GM23338 (cell line): Measurements from ENCODE around the gene REXO5.

Experiments
- EZH2phosphoT487 ChIP-seq: fragments of 200-600 bp; sonication (generic); IDR thresholded peaks from one replicate; pipeline ENCODE4 v1.8.1; 2018; ENCODE audit warnings: antibody characterized with exemption; ENCODE audit not compliant: unreplicated experiment
- POLR2AphosphoS5 ChIP-seq: IDR thresholded peaks from 2 replicates; pipeline ENCODE4 v1.6.1; 2016; ENCODE audit warnings: antibody characterized with exemption, low read depth
- REST ChIP-seq: IDR thresholded peaks from one replicate; pipeline ENCODE4 v1.6.1; 2018; ENCODE audit warnings: antibody characterized with exemption; ENCODE audit not compliant: unreplicated experiment
- TF ChIP-seq, protein P1 (sequence below), 2 experiments: fragments of 200-600 bp in 1 of 2; sonication (generic) in 1 of 2; conservative IDR thresholded peaks; 2 replicates each; pipeline versions ENCODE4 v1.5.1 to v1.6.1; 2016 to 2017; ENCODE audit warnings: antibody characterized with exemption in 2 of 2, low read depth in 2 of 2, mild to moderate bottlenecking in 2 of 2, moderate library complexity in 1 of 2

- TF ChIP-seq, protein P1, sequence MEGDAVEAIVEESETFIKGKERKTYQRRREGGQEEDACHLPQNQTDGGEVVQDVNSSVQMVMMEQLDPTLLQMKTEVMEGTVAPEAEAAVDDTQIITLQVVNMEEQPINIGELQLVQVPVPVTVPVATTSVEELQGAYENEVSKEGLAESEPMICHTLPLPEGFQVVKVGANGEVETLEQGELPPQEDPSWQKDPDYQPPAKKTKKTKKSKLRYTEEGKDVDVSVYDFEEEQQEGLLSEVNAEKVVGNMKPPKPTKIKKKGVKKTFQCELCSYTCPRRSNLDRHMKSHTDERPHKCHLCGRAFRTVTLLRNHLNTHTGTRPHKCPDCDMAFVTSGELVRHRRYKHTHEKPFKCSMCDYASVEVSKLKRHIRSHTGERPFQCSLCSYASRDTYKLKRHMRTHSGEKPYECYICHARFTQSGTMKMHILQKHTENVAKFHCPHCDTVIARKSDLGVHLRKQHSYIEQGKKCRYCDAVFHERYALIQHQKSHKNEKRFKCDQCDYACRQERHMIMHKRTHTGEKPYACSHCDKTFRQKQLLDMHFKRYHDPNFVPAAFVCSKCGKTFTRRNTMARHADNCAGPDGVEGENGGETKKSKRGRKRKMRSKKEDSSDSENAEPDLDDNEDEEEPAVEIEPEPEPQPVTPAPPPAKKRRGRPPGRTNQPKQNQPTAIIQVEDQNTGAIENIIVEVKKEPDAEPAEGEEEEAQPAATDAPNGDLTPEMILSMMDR (conservative IDR thresholded peaks at IDR 0.05; ENCODE audit: low read depth in 2 of 2) = no peak
- TF ChIP-seq EZH2phosphoT487 (no peak), REST (no peak), POLR2AphosphoS5 (no peak)
Observed at GRCh38 chr16:20865420-20866131, 59.2 kb downstream of the REXO5 start.
